ENCODE measurements around the gene DKK3. TPM values are rescaled to one million over a fixed set of nuclear protein-coding genes. Genes with fewer than 3 reads are reported as not detected.

DKK3 gene
- total RNA-seq, 6 experiments from 2014 or later: 3.0 to 16.9 (median 5.5) TPM

- WGBS (ENCODE audit: insufficient coverage, low coverage, low lambda C conversion rate, missing lambda C conversion rate): 70% methylated on average over 8 of the region's 8 CpGs
- H3K9me3 ChIP-seq: no peaks in the 10 kb centered on the region
- DNase-seq: no peak
- TF ChIP-seq POLR2A (IDR thresholded peaks at IDR 0.05) (no peak), CTCF (IDR thresholded peaks at IDR 0.05) (no peak)
- no peaks in the 10 kb centered on the region for H3K27me3 ChIP-seq
- no peaks in the 10 kb centered on the region for H3K36me3 ChIP-seq
- intact Hi-C loops (cut with DNase I): no loop called here
- H3K4me3 ChIP-seq: no peak overlapping the region
- H3K27ac ChIP-seq: no peak overlapping the region
- peaks cover 0 to 22% (median 4%) of the 10 kb centered on the region in 4 donors for H3K4me1 ChIP-seq
- no peak for ATAC-seq
Observed at GRCh38 chr11:11989774-11990744, 18.4 kb downstream of the DKK3 start.

DNA sequence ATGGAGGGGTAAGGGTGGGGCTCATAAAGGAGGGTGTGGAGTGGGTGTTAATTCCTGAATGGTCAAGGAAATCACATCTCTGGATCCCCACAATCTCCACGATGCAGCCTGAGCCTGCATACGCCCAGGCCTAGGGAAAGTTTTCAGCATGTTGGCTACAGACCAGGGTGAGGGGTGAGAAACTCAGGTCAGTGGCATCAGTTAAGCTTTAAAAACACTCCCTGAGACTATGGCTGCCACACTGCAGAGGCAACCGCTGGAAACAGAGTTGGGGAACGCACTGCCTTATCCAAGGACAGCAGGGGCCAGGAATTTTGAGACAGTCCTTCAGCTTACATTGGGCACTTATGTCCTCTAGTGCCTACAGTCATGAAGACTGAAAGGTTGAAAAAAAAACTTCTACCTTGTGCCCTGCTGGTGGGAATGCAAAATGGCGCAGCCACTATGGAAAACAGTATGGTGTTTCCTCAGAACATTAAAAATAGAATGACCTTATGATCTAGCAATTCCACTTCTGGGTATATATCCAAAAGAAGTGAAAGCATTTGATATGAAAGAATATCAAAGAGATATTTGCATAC, 19.7 kb downstream of the DKK3 start:
- intact Hi-C loops (cut with DNase I): no loop called here
- no peaks in the 10 kb centered on the region for H3K36me3 ChIP-seq
- no peaks in the 10 kb centered on the region for H3K27me3 ChIP-seq
- DNase-seq (no peak), ATAC-seq (no peak)
- no peaks in the 10 kb centered on the region for H3K9me3 ChIP-seq
- no peak overlapping the region for H3K27ac ChIP-seq
- H3K4me3 ChIP-seq: no peak overlapping the region
- peaks cover 0 to 22% (median 4%) of the 10 kb centered on the region in 4 donors for H3K4me1 ChIP-seq
- no peak for TF ChIP-seq POLR2A (IDR thresholded peaks at IDR 0.05)
- TF ChIP-seq CTCF (IDR thresholded peaks at IDR 0.05): no peak
- 91% methylated on average over 3 of the region's 5 CpGs for WGBS (ENCODE audit: insufficient coverage, low coverage, low lambda C conversion rate, missing lambda C conversion rate)

GRCh38 chr11:11988099-11988651, 20.3 kb downstream of the DKK3 start:
- ATAC-seq (peak in 1 of 4 donors; percentile 67), DNase-seq (peak in 1 of 3 donors; percentile 32)
- Histone ChIP-seq H3K27ac (peak overlapping the region in 1 of 3 donors; percentile 25), H3K27me3 (no peaks in the 10 kb centered on the region), H3K4me3 (no peak overlapping the region), H3K9me3 (no peaks in the 10 kb centered on the region), H3K36me3 (no peaks in the 10 kb centered on the region), H3K4me1 (peaks cover 0 to 22% (median 4%) of the 10 kb centered on the region in 4 donors)
- TF ChIP-seq CTCF (IDR thresholded peaks at IDR 0.05) (no peak), POLR2A (IDR thresholded peaks at IDR 0.05) (no peak)
- intact Hi-C loops (cut with DNase I): no loop called here
- 66% methylated on average over 7 of the region's 7 CpGs for WGBS (ENCODE audit: insufficient coverage, low coverage, low lambda C conversion rate, missing lambda C conversion rate)

- intact Hi-C loops (cut with DNase I): no loop called here
- TF ChIP-seq POLR2A (IDR thresholded peaks at IDR 0.05) (no peak), CTCF (IDR thresholded peaks at IDR 0.05) (peak in 2 of 4 donors; percentile 6 to 33)
- no peak for ATAC-seq
- H3K9me3 ChIP-seq: no peaks in the 10 kb centered on the region
- DNase-seq: no peak
- H3K36me3 ChIP-seq: no peaks in the 10 kb centered on the region
- H3K4me1 ChIP-seq: peaks cover 0 to 16% (median 4%) of the 10 kb centered on the region in 4 donors
- no peak overlapping the region for H3K27ac ChIP-seq
- H3K27me3 ChIP-seq: no peaks in the 10 kb centered on the region
- H3K4me3 ChIP-seq: no peak overlapping the region
- WGBS (ENCODE audit: insufficient coverage, low coverage, low lambda C conversion rate, missing lambda C conversion rate): 83% methylated on average over 1 of the region's 1 CpG
Observed at GRCh38 chr11:11987503-11988022, 20.9 kb downstream of the DKK3 start.

Data from right lobe of liver (tissue), 6 donors.